Stomach (tissue), 9 donors: ENCODE measurements around the gene GNPTAB. TPM values are rescaled to one million over a fixed set of nuclear protein-coding genes. Genes with fewer than 3 reads are reported as not detected.

Source experiments
- DNase-seq, 2 donors: peaks; one replicate each; pipeline versions ENCODE4 v3.0.0 to v3.0.0-alpha.2; 2013 to 2019
- H3K27ac ChIP-seq, 5 donors: fragments of 200-600 bp in 4 of 5; sonication (generic) in 4 of 5; one replicate each; pipeline ENCODE4 v1.5.1; 2013 to 2019; ENCODE audit warnings: mild to moderate bottlenecking in 1 of 5, moderate library complexity in 1 of 5
- H3K27me3 ChIP-seq, 3 donors: fragments of 200-600 bp; sonication (generic); one replicate each; pipeline ENCODE4 v1.5.1; 2017 to 2019; ENCODE audit warnings: mixed run types in 1 of 3
- H3K36me3 ChIP-seq, 4 donors: fragments of 200-600 bp; sonication (generic); 1 replicate in 3 of 4; 2 replicates in 1 of 4; pipeline ENCODE4 v1.5.1; 2016 to 2019
- H3K4me1 ChIP-seq, 4 donors: fragments of 200-600 bp; sonication (generic); one replicate each; pipeline ENCODE4 v1.5.1; 2016 to 2019
- H3K4me3 ChIP-seq, 4 donors: fragments of 200-600 bp; sonication (generic) in 3 of 4; one replicate each; pipeline ENCODE4 v1.5.1; 2016 to 2019; ENCODE audit warnings: mild to moderate bottlenecking in 1 of 4
- H3K9me3 ChIP-seq, 4 donors: fragments of 200-600 bp; sonication (generic); one replicate each; pipeline ENCODE4 v1.5.1; 2016 to 2019
- EP300 ChIP-seq: sonication (generic); formaldehyde crosslinking; IDR thresholded peaks from one replicate; pipeline ENCODE4 v1.6.1; 2017; ENCODE audit warnings: antibody characterized with exemption
- POLR2A ChIP-seq, 4 donors: fragments of 450-650 bp; IDR thresholded peaks; one replicate each; pipeline ENCODE4 v1.6.1; 2016; ENCODE audit warnings: antibody characterized with exemption in 4 of 4, control low read depth in 2 of 4, mild to moderate bottlenecking in 1 of 4, moderate library complexity in 1 of 4
- POLR2AphosphoS5 ChIP-seq, 3 donors: sonication (generic); formaldehyde crosslinking; IDR thresholded peaks; one replicate each; pipeline ENCODE4 v1.6.1; 2016; ENCODE audit warnings: antibody characterized with exemption in 3 of 3
- WGBS, 5 donors: extraction: QIAGEN DNeasy Blood & Tissue Kit in 3 of 5; methylation state at CpG; one replicate each; pipeline versions ENCODE4 v1.1.5 to v1.1.7; 2013 to 2018; 5-methylcytosine and 5-hydroxymethylcytosine counted together
- intact Hi-C: fragments of 100-400 bp; cut with DNase I; formaldehyde crosslinking; loops from one replicate; pipeline ENCODE4 v1.15.1; 2023; ENCODE audit warnings: low total_unique reads
- polyA plus RNA-seq, 3 donors: library from polyadenylated mRNA; stranded (reverse); fragments of 200-250 nt; gene quantifications; one replicate each; pipeline ENCODE4 v1.2.3, GENCODE V29; 2013
- total RNA-seq, 5 donors: library from RNA; depleted of rRNA; stranded (reverse); fragments of >200 nt; gene quantifications; one replicate each; pipeline versions ENCODE4 v1.1.0 to v1.2.3, GENCODE V29; 2014 to 2016
- TF ChIP-seq, protein P1 (sequence below), 7 experiments: fragments of 450-650 bp in 4 of 7; fragments of 200-600 bp in 3 of 7; sonication (generic) in 3 of 7; IDR thresholded peaks; one replicate each; pipeline ENCODE4 v1.5.1; 2016 to 2019; ENCODE audit warnings: antibody characterized with exemption in 7 of 7, control low read depth in 2 of 7, mild to moderate bottlenecking in 1 of 7
- donor health status: healthy with polysubstance abuse.
- donor health status: Bipolar disorder and iron deficiency.
- donor health status: healthy.

GNPTAB gene
- total and polyA plus RNA-seq, 8 donors = 8.9 to 63.2 (median 16.9) TPM

GRCh38 chr12:101713930-101714329 lies 116.8 kb downstream of the GNPTAB start:
- H3K4me1 ChIP-seq = peaks cover 10 to 59% (median 39%) of the 10 kb centered on the region in 4 donors
- no peak overlapping the region for H3K4me3 ChIP-seq
- WGBS, 5 donors = 52 to 75% (median 62%) methylated on average over 2 of the region's 2 CpGs
- no peaks in the 10 kb centered on the region for H3K27me3 ChIP-seq
- no peak for DNase-seq
- peak overlapping the region in 2 of 5 donors; percentile 55 to 68 for H3K27ac ChIP-seq
- no peaks in the 10 kb centered on the region for H3K9me3 ChIP-seq
- intact Hi-C loops = no loop called here
- TF ChIP-seq POLR2A (IDR thresholded peaks at IDR 0.05) (no peak), EP300 (no peak), POLR2AphosphoS5 (IDR thresholded peaks at IDR 0.05) (no peak)
- TF ChIP-seq, protein P1, sequence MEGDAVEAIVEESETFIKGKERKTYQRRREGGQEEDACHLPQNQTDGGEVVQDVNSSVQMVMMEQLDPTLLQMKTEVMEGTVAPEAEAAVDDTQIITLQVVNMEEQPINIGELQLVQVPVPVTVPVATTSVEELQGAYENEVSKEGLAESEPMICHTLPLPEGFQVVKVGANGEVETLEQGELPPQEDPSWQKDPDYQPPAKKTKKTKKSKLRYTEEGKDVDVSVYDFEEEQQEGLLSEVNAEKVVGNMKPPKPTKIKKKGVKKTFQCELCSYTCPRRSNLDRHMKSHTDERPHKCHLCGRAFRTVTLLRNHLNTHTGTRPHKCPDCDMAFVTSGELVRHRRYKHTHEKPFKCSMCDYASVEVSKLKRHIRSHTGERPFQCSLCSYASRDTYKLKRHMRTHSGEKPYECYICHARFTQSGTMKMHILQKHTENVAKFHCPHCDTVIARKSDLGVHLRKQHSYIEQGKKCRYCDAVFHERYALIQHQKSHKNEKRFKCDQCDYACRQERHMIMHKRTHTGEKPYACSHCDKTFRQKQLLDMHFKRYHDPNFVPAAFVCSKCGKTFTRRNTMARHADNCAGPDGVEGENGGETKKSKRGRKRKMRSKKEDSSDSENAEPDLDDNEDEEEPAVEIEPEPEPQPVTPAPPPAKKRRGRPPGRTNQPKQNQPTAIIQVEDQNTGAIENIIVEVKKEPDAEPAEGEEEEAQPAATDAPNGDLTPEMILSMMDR (IDR thresholded peaks at IDR 0.05) = no peak
- peaks cover 0 to 27% (median 12%) of the 10 kb centered on the region in 4 donors for H3K36me3 ChIP-seq

- 24 to 52% (median 41%) methylated on average over 5 of the region's 5 CpGs for WGBS, 5 donors
- TF ChIP-seq POLR2AphosphoS5 (IDR thresholded peaks at IDR 0.05) (peak in 1 of 3 donors; percentile 30), POLR2A (IDR thresholded peaks at IDR 0.05) (no peak)
- Histone ChIP-seq H3K4me3 (no peak overlapping the region), H3K27ac (peak overlapping the region; percentile 23 to 68 (median 36)), H3K4me1 (peaks cover 11 to 66% (median 42%) of the 10 kb centered on the region in 4 donors), H3K9me3 (no peaks in the 10 kb centered on the region), H3K27me3 (no peaks in the 10 kb centered on the region), H3K36me3 (peaks cover 0 to 20% (median 5%) of the 10 kb centered on the region in 4 donors)
- intact Hi-C loops = no loop called here
- peak; percentile 41 to 47 for DNase-seq
Measured at GRCh38 chr12:101713059-101713682, 117.6 kb downstream of the GNPTAB start.

DNA sequence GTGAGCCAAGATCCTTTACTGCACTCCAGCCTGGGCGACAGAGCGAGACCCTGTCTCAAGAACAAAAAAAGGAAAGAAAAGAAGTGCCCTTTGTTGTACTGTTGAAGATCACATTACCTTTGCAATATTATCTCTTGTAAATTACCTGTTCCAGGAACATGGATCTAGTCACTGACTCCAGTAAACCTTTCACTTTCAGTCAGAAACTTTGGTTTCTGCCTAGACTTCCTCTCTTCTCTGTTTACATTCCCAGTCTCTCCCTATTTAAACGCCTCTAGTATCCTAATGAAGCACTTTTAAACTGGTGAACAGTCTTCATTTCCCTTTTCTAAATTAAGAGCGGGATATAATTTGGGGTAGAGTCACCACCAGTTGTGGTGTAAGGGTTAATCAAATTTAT lies 120.5 kb downstream of the GNPTAB start:
- 71 to 79% (median 76%) methylated on average over 4 of the region's 4 CpGs for WGBS, 5 donors
- H3K27ac ChIP-seq = peak overlapping the region in 3 of 5 donors; percentile 23 to 76 (median 30)

DNA sequence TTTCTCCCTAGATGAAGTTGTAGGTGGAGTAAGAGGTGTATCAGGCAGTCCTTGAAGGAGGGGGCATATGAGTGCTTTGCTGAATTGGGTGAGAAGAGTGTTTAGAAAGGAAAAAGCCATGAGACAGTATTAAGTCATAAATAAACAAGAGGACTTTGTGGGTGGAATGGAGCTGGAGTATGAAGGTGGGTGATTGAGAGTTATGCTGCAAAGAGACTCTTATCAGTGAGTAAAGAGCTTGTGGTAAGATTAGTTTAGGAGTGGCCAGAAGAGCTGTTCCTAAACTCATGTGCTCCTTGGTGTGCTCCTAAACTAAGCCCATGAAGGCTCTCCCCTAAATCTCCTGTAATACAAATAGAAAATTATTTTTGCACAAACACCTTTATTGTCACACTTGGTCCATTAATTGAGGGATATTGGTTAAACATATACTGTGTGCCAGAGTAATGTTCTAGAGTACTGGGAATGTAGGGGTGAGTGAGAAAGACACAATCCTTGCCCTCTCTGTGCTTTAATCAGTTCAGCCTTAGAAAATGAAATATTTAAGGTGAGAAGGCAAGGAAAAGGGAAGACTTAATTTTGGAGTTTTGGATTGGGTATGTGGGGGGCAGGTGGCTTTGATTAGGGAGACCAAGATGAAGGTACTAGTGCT lies 123.5 kb downstream of the GNPTAB start:
- intact Hi-C loops = no loop called here
- TF ChIP-seq POLR2AphosphoS5 (IDR thresholded peaks at IDR 0.05) (no peak), EP300 (no peak), POLR2A (IDR thresholded peaks at IDR 0.05) (no peak)
- TF ChIP-seq, protein P1 (IDR thresholded peaks at IDR 0.05) = no peak
- peak overlapping the region in 3 of 5 donors; percentile 23 to 56 (median 44) for H3K27ac ChIP-seq
- H3K4me1 ChIP-seq = peaks cover 16 to 72% (median 44%) of the 10 kb centered on the region in 4 donors
- no peak overlapping the region for H3K4me3 ChIP-seq
- no peaks in the 10 kb centered on the region for H3K27me3 ChIP-seq
- peaks cover 0 to 4% (median 0%) of the 10 kb centered on the region in 4 donors for H3K36me3 ChIP-seq
- DNase-seq = peak in 1 of 2 donors; percentile 19
- H3K9me3 ChIP-seq = no peaks in the 10 kb centered on the region

More for the DNA sequence above, 120.5 kb downstream of the GNPTAB start:
- no peaks in the 10 kb centered on the region for H3K27me3 ChIP-seq
- DNase-seq = no peak
- no peaks in the 10 kb centered on the region for H3K9me3 ChIP-seq
- no peak overlapping the region for H3K4me3 ChIP-seq
- TF ChIP-seq, protein P1 (IDR thresholded peaks at IDR 0.05) = no peak
- no peak for TF ChIP-seq EP300
- TF ChIP-seq POLR2AphosphoS5 (IDR thresholded peaks at IDR 0.05) = no peak
- TF ChIP-seq POLR2A (IDR thresholded peaks at IDR 0.05) = no peak
- H3K36me3 ChIP-seq = peaks cover 0 to 6% (median 0%) of the 10 kb centered on the region in 4 donors
- peaks cover 25 to 80% (median 53%) of the 10 kb centered on the region in 4 donors for H3K4me1 ChIP-seq
- intact Hi-C loops = no loop called here
